Esophagus squamous epithelium (tissue), 4 donors: Measurements from ENCODE around the gene KIF2A.

ENCODE experiments used
- CTCF ChIP-seq, 6 experiments: fragments of 450-650 bp in 4 of 6; fragments of 200-600 bp in 2 of 6; sonication (generic) in 2 of 6; IDR thresholded peaks; one replicate each; pipeline ENCODE4 v1.5.1; 2016 to 2019; ENCODE audit warnings: antibody characterized with exemption in 6 of 6, mild to moderate bottlenecking in 4 of 6, moderate library complexity in 4 of 6
- POLR2A ChIP-seq, 4 donors: fragments of 450-650 bp; IDR thresholded peaks; one replicate each; pipeline ENCODE4 v1.6.1; 2017; ENCODE audit warnings: antibody characterized with exemption in 4 of 4, mild to moderate bottlenecking in 4 of 4, moderate library complexity in 3 of 4

DNA sequence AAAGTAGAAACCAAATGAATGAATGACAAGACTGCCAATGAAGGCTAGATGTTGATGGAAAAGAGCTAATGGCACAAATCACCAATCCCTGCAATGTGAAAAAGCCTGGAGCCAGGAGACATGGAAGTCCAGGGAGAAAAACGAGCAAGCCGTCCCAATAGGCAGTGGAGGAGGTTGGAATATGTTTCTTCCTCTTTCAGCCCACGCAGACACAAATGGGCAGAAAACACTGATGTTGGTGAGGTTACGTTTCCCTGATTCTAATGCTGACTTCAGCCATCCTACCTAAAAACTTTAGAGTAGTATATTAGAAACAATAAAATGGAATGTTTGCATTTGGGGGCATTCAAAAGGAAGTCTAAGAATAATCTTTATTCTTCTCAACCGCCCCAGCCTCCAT lies 23.9 kb upstream of the KIF2A start:
- no peak for TF ChIP-seq CTCF (IDR thresholded peaks at IDR 0.05)
- TF ChIP-seq POLR2A (IDR thresholded peaks at IDR 0.05) = no peak
